HTR-8/SVneo (cell line): ENCODE measurements around the gene CDH22.

Experiments used
- DNase-seq: peaks from one replicate; pipeline ENCODE4 v3.0.0; 2011; ENCODE audit warnings: low spot score, mixed read lengths; ENCODE audit not compliant: insufficient read length
- FAIRE-seq: peaks from 2 replicates; lab custom pipeline; 2011; peaks lifted over from hg19 to GRCh38; lab: Jason Lieb, UNC

Gene CDH22

GRCh38 chr20:46343975-46344357, 35.7 kb upstream of the CDH22 start:
- FAIRE-seq (no peak), DNase-seq (no peak)

- FAIRE-seq, result peak; percentile 44
- no peak for DNase-seq
Observed at GRCh38 chr20:46343348-46343974, 35.2 kb upstream of the CDH22 start.

- DNase-seq (no peak), FAIRE-seq (peak; percentile 89)
Observed at GRCh38 chr20:46342451-46343347, 34.4 kb upstream of the CDH22 start.

- FAIRE-seq (peak; percentile 42), DNase-seq (no peak)
Observed at GRCh38 chr20:46342010-46342378, 33.7 kb upstream of the CDH22 start.

- FAIRE-seq (peak; percentile 83), DNase-seq (no peak)
Observed at GRCh38 chr20:46341074-46342009, 33.0 kb upstream of the CDH22 start.

- DNase-seq, result no peak
- FAIRE-seq, result peak; percentile 54
Observed at GRCh38 chr20:46339037-46339436, 30.7 kb upstream of the CDH22 start.

- FAIRE-seq (peak; percentile 31), DNase-seq (no peak)
Observed at GRCh38 chr20:46336735-46337134, 28.4 kb upstream of the CDH22 start.

- DNase-seq (no peak), FAIRE-seq (peak; percentile 88)
Observed at GRCh38 chr20:46334303-46334904, 26.1 kb upstream of the CDH22 start.

- peak; percentile 40 for FAIRE-seq
- DNase-seq, result no peak
Observed at GRCh38 chr20:46333161-46333991, 25.1 kb upstream of the CDH22 start.

- DNase-seq, result no peak
- FAIRE-seq, result peak; percentile 33
Observed at GRCh38 chr20:46332373-46333160, 24.3 kb upstream of the CDH22 start.

GRCh38 chr20:46331611-46332361, 23.5 kb upstream of the CDH22 start:
- DNase-seq (no peak), FAIRE-seq (peak; percentile 16)

- FAIRE-seq (no peak), DNase-seq (no peak)
Observed at GRCh38 chr20:46330831-46331371, 22.6 kb upstream of the CDH22 start.

- DNase-seq (no peak), FAIRE-seq (no peak)
Observed at GRCh38 chr20:46330072-46330763, 21.9 kb upstream of the CDH22 start.

GRCh38 chr20:46328200-46328882, 20.0 kb upstream of the CDH22 start:
- no peak for FAIRE-seq
- DNase-seq, result no peak

GRCh38 chr20:46327557-46327956, 19.3 kb upstream of the CDH22 start:
- DNase-seq (no peak), FAIRE-seq (no peak)

GRCh38 chr20:46325789-46326188, 17.5 kb upstream of the CDH22 start:
- DNase-seq (no peak), FAIRE-seq (no peak)
